Measurements from ENCODE around the gene FAM114A1. TPM values are rescaled to one million over a fixed set of nuclear protein-coding genes. Genes with fewer than 3 reads are reported as not detected.

FAM114A1 gene
- total RNA-seq, 1 donor from 2014 or later: 223 TPM

DNA sequence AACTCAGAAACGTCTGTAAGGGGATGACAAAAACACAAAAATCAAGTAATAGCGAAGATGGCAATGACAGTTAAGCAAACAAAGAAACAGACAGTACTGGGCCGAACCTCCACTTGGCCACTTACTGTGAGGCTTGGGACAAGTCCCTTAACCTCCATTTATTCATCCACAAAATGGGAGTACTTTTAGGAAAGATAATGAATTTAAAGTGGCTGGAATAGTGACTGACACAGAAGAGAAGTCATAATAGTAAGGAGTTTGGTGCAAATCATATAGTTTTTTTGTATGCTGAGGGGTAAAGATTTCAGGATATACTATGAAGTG, 9.5 kb upstream of the FAM114A1 start:
- DNase-seq (ENCODE audit: low spot score): no peak
- Mint-ChIP-seq H3K4me1 (ENCODE audit: low read depth) (peaks cover 35% of the 10 kb centered on the region), H3K27ac (ENCODE audit: unreplicated experiment) (peak overlapping the region; percentile 94), H3K9me3 (ENCODE audit: low read depth) (no peaks in the 10 kb centered on the region), H3K36me3 (ENCODE audit: low read depth) (no peaks in the 10 kb centered on the region), H3K4me3 (ENCODE audit: unreplicated experiment) (peak overlapping the region; percentile 44), H3K27me3 (ENCODE audit: low read depth) (no peaks in the 10 kb centered on the region)
- TF ChIP-seq, protein P1, sequence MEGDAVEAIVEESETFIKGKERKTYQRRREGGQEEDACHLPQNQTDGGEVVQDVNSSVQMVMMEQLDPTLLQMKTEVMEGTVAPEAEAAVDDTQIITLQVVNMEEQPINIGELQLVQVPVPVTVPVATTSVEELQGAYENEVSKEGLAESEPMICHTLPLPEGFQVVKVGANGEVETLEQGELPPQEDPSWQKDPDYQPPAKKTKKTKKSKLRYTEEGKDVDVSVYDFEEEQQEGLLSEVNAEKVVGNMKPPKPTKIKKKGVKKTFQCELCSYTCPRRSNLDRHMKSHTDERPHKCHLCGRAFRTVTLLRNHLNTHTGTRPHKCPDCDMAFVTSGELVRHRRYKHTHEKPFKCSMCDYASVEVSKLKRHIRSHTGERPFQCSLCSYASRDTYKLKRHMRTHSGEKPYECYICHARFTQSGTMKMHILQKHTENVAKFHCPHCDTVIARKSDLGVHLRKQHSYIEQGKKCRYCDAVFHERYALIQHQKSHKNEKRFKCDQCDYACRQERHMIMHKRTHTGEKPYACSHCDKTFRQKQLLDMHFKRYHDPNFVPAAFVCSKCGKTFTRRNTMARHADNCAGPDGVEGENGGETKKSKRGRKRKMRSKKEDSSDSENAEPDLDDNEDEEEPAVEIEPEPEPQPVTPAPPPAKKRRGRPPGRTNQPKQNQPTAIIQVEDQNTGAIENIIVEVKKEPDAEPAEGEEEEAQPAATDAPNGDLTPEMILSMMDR (IDR thresholded peaks at IDR 0.05): no peak

DNA sequence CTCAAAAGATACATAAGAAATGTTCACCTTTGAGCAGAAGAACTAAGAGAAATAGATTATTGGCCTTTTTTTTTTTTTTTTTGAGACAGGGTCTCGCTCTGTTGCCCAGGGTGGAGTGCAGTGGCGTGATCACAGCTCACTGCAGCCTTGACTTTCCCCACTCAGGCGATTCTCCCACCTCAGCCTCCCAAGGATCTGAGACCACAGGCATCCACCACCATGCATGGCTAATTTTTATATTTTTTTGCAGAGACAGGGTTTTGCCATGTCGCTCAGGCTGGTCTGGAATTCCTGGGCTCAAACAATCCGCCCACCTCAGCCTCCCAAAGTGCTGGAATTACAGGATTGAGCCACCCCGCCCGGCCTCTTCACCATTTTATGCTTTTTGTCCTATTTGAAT, 8.1 kb upstream of the FAM114A1 start:
- Mint-ChIP-seq H3K27me3 (ENCODE audit: low read depth) (no peaks in the 10 kb centered on the region), H3K4me3 (ENCODE audit: unreplicated experiment) (no peak overlapping the region), H3K4me1 (ENCODE audit: low read depth) (peaks cover 35% of the 10 kb centered on the region), H3K27ac (ENCODE audit: unreplicated experiment) (no peak overlapping the region), H3K9me3 (ENCODE audit: low read depth) (no peaks in the 10 kb centered on the region), H3K36me3 (ENCODE audit: low read depth) (no peaks in the 10 kb centered on the region)
- no peak for DNase-seq (ENCODE audit: low spot score)
- TF ChIP-seq, protein P1 (IDR thresholded peaks at IDR 0.05): no peak

DNA sequence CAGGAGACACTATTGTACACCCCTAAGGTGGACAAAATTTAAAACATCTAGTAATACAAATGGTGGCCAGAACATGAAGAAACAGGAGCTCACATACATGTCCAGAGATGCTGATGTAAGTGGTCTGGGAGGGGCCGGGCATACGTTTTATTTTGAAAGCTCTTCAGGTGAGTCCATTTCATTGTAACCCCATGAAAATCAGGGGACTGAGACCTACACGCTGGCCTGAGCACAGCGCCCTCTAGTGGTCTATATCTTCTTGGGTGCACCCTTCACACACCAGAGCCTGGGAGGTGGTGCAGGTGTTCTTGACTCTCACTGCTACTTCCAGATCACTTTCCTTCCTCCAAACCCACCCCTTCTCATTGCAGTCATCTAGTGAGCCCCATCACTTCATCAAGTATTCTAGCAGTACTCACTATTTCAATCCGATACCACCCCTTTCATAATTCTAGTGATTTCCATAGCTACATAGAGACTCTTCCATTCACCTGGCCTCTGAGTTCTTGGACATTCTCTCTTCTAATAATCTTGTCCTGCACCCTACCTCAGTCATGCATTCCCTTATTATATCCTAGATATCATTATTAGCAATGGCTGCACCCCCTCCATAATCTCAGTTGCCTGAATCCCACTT, 6.7 kb upstream of the FAM114A1 start:
- no peaks in the 10 kb centered on the region for H3K36me3 Mint-ChIP-seq (ENCODE audit: low read depth)
- TF ChIP-seq, protein P1 (IDR thresholded peaks at IDR 0.05): peak; percentile 81
- peaks cover 31% of the 10 kb centered on the region for H3K4me1 Mint-ChIP-seq (ENCODE audit: low read depth)
- H3K27me3 Mint-ChIP-seq (ENCODE audit: low read depth): no peaks in the 10 kb centered on the region
- H3K9me3 Mint-ChIP-seq (ENCODE audit: low read depth): no peaks in the 10 kb centered on the region
- no peak overlapping the region for H3K27ac Mint-ChIP-seq (ENCODE audit: unreplicated experiment)
- H3K4me3 Mint-ChIP-seq (ENCODE audit: unreplicated experiment): no peak overlapping the region
- no peak for DNase-seq (ENCODE audit: low spot score)

DNA sequence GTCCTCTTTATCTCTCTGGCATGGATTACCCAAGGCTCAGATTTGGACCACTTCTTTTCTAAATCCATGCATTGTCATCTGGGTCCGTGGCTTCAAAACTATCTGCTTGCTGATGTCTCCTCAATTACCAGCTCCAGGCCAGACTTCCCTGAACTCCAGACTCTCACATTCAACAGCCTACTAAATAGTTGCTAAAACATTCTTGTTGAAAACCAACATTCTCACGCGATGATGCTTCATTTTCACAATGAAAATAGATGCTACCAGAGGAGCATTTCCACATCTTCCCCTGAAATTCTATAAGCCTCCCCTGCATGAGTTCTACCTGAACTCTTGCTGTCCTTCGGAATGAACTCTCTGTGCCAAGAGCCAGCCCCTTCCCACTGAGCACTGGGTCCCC, 5.8 kb upstream of the FAM114A1 start:
- Mint-ChIP-seq H3K27ac (ENCODE audit: unreplicated experiment) (no peak overlapping the region), H3K4me1 (ENCODE audit: low read depth) (peaks cover 23% of the 10 kb centered on the region), H3K9me3 (ENCODE audit: low read depth) (no peaks in the 10 kb centered on the region), H3K36me3 (ENCODE audit: low read depth) (no peaks in the 10 kb centered on the region), H3K4me3 (ENCODE audit: unreplicated experiment) (no peak overlapping the region), H3K27me3 (ENCODE audit: low read depth) (no peaks in the 10 kb centered on the region)
- TF ChIP-seq, protein P1 (IDR thresholded peaks at IDR 0.05): no peak
- DNase-seq (ENCODE audit: low spot score): no peak

DNA sequence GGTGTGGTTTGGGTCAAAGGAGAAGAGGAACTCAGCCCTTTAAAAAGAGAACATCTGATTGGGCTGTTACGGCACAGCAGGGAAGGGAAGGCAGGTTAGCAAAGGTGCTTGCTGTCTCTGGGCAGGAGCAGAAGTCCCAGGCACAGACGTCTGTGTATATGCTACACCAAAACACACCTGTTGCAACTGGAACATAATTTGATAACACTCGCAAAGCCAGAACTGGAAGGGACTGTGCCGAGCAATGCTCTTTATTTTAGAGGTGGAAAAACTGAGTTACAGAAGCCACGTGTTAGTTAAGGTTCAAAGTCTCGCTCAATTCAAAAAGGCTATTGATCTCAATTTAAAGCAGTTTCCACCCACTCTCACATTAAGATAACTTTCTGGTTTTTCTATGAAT, 2.2 kb upstream of the FAM114A1 start:
- TF ChIP-seq, protein P1 (IDR thresholded peaks at IDR 0.05): no peak
- DNase-seq (ENCODE audit: low spot score): no peak
- Mint-ChIP-seq H3K36me3 (ENCODE audit: low read depth) (peaks cover 7% of the 10 kb centered on the region), H3K27me3 (ENCODE audit: low read depth) (no peaks in the 10 kb centered on the region), H3K27ac (ENCODE audit: unreplicated experiment) (no peak overlapping the region), H3K9me3 (ENCODE audit: low read depth) (no peaks in the 10 kb centered on the region), H3K4me1 (ENCODE audit: low read depth) (peaks cover 29% of the 10 kb centered on the region), H3K4me3 (ENCODE audit: unreplicated experiment) (no peak overlapping the region)

Measured in chondrocyte (in vitro differentiated cells).